ENCODE data around the gene SESN1.
"Not testable (repeated sequence)": the region's sequence is repeated elsewhere in the genome, so short reads cannot be mapped to it uniquely, and the experiment has no call there.

The SESN1 gene
- 79.3 to 96.5 reads per million in 2 donors for total RNA-seq

DNA sequence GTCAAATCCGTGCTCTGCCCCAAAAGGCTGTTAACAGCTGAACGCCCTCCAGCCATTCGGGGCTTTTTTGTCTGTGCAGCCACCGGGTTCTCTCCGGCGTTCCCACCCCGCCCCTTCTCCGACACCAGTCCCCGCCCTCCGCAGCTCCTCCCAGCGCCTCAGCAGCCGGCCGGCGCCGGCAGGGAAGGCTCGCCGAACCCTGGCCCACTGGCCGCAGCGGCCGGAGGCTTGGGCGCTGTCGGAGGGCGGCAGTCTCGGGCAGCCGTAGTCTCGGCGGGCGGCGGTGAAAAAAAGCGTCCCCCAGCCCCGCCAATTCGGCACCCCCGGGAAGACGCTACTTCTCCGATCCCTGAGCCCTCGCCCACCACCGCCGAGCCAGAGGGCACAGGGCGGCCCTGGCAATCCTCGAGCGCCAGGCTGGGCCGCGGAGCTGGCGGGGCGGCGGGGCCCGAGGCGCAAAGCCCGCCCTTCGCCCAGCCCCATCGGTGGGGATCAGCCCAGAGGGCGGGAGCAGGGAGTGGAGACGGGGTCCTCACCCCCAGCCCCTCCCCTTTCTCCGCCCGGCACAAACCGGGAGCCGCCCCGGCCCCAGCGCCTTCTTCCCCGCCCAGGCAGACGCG, at the start of gene SESN1:
SESN1 (minus strand) TSS at position 431 of the 620 bp plus-strand sequence. CDS start 773 bp downstream, outside the sequence.
- peak; percentile 63 for DNase-seq

DNA sequence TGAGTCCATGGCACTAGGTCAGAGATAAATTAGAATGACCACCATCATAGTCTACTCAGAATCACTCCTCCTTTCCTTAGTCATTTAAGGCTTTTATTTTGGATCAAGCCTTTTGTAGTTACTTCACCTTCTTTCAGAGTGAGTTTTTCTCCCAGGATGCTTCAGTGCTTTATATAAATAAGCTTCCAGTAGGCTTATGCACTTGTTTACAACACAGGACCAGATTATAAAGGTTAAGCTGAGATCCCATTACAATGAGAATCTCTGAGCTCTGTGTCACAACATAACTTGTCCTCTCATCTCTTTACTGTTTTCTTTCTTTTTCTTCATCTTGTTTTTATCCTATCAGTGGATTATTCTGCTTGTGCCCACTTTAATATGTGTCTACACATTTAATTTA, 48.5 kb upstream of the SESN1 start:
- DNase-seq = no peak

DNA sequence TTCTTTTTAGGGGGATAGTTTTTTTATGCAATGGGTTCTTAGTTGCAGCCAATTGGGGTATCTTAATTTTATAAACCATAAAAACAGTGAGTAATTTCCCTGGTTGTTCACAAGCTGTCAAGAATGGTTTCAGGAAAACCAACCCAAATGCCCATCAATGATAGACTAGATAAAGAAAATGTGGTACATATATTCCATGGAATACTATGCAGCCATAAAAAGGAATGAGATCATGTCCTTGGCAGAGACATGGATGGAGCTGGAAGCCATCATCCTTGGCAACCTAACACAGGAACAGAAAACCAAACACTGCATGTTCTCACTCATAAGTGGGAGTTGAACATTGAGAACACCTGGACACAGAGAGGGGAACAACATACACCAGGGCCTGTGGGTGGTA, 47.4 kb upstream of the SESN1 start:
- not testable (repeated sequence) for DNase-seq

DNA sequence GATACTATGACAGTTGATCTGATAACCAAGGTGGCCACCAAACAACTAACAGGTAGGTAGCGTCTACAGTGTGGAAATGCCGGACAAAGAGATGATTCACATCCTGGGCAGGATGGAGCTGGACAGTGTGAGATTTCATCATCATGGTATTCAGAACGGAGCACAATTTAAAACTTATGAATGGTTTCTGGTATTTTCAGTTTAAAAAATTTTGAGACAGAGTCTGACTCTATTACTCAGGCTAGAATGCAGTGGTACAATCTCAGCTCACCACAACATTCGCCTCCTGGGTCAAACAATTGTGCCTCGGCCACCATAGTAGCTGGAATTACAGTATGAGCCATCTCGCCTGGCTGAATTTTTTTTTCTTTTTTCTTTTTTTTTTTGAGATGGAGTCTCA, 44.5 kb upstream of the SESN1 start:
- no peak for DNase-seq

DNA sequence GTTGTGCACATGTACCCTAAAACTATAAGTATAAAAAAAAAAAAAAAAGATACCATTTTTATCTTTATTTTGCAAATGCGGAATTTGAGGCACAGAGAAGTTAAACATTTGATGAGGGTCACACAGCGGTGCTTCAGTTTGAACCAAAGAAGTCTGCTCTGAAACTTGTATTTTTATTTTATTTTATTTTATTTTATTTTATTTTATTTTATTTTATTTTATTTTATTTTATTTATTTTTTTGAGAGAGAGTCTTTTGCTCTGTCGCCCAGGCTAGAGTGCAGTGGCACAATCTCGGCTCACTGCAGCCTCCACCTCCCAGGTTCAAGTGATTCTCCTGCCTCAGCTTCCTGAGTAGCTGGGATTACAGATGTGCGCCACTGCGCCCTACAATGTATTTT, 41.9 kb upstream of the SESN1 start:
- not testable (repeated sequence) for DNase-seq

DNA sequence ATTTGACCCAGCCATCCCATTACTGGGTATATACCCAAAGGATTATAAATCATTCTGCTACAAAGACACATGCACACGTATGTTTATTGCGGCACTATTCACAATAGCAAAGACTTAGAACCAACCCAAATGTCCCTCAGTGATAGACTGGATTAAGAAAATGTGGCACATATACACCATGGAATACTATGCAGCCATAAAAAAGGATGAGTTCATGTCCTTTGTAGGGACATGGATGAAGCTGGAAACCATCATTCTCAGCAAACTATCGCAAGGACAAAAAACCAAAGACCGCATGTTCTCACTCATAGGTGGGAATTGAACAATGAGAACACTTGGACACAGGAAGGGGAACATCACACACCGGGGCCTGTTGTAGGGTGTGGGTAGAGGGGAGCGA, 41.4 kb upstream of the SESN1 start:
- not testable (repeated sequence) for DNase-seq

DNA sequence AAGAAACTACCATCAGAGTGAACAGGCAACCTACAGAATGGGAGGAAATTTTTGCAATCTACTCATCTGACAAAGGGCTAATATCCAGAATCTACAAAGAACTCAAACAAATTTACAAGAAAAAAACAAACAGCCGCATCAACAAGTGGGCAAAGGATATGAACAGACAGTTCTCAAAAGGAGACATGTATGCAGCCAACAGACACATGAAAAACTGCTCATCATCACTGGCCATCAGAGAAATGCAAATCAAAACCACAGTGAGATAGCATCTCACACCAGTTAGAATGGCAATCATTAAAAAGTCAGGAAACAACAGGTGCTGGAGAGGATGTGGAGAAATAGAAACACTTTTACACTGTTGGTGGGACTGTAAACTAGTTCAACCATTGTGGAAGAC, 41.0 kb upstream of the SESN1 start:
- not testable (repeated sequence) for DNase-seq

DNA sequence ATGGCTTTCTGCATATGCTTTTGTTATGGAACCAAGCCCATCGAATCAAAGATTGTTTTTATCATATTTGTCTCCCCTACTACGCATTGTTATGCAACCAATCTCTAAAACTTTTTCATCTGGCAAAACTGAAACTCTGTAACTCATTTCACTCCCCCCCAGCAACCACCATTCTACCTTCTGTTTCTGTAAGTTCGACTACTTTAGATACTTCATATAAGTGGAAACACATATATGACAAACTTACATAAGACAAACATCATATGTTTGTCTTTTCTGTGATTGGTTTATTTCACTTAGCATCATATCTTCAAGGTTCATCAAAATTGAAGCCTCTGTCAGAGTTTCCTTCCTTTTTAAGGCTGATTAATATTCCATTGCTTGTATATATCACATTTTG, 35.4 kb upstream of the SESN1 start:
- DNase-seq = no peak

DNA sequence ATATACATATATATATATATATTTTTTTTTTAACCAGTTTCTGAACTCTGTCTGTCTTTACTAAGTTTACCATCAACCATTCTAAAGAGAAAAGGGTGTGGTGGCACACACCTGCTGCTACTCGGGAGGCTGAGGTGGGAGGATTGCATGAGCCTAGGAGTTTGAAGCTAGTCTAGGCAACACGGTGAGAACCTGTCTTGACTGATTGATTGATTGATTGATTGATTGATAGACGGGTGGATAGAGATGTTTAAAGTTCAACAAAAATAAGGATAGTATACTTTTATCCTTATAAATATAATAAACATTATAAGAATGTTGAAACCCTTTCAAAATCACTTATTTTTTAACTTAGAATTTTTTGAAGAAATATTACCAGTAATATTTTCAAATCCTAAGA, 30.9 kb upstream of the SESN1 start:
- DNase-seq = no peak

DNA sequence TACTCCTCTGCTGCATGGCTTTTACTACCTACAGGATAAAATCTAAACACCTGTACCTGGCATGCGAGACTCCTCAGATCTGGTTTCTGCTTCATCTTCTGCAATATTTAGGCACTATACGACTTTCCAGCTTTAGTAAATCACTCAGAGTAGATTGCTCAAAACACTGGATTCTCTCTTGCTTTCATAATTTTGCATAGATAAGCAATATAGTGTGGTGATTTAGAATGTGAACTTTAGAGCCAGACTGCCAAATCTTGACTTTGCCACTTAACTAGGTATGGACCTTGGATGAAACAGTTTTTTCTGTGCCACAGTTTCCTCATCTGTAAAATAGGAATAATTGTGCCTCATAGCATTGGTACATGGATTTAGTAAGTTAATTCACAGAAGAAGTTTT, 29.6 kb upstream of the SESN1 start:
- DNase-seq = no peak

DNA sequence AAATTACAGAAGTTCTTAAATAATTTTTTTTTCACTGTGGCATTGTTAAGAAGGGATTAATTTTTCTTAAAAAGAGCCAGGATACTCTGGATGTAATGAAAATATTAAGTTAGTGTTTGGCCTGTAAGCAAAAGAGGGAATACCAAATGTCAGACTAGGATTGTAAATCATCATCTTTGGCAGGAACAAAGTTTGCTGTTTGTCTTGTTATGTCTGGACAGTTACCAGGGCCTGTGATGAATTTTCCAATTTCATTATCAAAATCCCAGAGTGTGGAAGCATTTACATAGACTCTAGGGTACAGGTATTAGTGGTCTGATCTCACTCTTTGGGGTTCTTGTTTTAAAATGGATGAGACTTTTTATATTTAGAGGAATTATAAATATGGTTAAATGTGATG, 26.8 kb upstream of the SESN1 start:
- DNase-seq = no peak

DNA sequence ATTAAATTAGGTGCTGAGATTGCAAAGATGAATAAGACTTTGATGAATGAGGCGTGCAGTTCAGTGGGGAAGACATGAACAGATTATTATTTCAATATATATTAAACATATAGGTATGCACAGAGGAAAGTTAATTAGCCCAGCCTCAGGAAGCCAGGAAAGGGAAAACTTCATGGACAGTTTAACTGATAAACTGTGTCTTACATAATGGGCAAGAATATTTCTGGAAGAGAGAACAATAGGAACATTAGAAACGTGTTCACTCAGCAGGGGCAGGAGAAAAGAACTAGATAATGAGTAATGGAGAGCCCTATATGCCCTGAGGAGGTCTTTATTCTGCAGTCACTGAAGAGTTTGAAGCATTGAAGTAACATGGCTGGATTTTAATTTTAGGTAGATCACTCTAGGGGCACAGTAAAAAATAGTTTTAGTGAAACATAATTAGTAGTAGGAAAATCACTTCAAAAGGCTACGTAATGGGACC, 24.3 kb upstream of the SESN1 start:
- no peak for DNase-seq

DNA sequence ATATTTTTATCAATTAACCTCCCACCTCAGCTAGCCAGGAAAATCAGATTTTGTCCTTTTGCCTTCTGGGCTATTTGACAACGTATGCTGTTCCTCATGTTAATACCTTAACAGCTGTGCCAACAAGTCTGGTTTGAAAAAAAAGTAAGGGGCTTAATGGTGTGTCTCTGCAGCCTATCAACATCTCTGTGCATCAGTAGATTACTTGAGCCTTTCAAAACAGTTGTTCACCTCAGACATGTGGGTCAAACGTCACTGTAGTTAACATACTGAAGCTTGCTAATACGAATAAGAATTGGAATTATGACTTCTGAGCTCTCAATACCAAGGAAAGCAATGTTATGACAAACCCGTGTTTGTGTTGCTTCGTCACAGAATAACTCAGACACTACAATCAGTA, 23.7 kb upstream of the SESN1 start:
- no peak for DNase-seq

DNA sequence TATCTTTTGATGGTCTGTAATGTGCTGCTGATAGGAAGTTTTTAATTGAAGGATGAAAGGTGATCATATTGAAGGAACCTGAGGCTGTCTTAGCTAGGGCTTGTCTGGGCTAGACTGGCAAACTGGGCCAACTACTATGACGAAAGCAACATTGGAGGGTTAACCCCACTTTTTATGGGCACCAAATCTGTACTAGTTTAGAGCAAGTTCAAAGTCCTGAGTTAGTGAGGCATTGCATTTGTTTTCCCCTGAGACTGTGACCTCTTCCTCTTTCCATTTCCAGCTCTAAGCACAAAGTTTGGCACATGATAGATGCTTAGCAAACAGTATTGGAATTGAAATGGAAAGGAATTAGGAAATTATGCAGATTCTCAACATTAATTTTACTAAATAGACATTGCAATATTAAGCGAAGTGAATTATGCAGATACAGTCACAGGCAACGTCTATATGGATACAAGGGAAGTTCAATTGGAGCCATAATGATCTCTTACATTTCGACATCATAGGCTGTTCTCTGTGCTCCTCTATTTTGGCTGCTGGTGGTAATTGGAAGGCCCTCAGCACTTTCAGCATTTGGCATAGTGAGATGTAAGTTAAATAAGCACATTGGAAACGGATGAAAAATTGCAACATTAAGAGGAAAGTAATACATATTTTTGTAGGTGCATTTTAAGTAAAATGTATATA, 22.8 kb upstream of the SESN1 start:
- DNase-seq = no peak

DNA sequence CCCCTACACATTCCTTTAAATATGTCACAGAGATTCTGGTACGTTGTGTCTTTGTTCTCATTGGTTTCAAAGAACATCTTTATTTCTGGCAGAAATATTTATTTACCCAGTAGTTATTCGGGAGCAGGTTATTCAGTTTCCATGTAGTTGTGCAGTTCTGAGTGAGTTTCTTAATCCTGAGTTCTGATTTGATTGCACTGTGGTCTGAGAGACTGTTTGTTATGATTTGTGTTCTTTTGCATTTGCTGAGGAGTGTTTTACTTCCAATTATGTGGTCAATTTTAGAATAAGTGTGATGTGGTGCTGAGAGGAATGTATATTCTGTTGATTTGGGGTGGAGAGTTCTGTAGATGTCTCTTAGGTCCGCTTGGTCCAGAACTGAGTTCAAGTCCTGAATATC, 18.0 kb upstream of the SESN1 start:
- DNase-seq = not testable (repeated sequence)

DNA sequence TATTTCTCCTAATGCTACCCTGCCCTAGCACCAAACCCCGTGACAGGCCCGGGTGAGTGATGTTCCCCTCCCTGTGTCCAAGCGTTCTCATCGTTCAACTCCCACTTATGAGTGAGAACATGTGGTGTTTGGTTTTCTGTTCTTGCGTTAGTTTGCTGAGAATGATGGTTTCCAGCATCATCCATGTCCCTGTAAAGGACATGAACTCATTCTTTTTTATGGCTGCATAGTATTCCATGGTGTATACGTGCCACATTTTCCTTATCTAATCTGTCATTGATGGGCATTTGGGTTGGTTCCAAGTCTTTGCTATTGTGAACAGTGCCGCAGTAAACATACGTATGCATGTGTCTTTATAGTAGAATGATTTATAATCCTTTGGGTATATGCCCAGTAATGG, 15.0 kb upstream of the SESN1 start:
- not testable (repeated sequence) for DNase-seq

DNA sequence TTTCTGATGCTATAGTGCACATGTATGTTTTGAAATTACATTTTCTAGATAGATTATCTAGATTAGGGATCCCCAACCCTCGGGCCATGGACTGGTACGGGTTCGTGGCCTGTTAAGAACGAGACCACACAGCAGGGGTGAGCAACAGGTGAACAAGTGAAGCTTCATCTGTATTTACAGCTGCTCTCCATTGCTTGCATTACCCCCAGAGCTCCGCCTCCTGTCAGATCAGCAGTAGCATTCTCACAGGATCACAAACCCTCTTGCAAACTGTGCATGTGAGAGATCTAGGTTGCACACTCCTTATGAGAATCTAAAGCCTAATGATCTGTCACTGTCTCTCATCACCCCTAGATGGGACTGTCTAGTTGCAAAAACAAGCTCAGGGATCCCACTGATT, 11.0 kb upstream of the SESN1 start:
- no peak for DNase-seq

DNA sequence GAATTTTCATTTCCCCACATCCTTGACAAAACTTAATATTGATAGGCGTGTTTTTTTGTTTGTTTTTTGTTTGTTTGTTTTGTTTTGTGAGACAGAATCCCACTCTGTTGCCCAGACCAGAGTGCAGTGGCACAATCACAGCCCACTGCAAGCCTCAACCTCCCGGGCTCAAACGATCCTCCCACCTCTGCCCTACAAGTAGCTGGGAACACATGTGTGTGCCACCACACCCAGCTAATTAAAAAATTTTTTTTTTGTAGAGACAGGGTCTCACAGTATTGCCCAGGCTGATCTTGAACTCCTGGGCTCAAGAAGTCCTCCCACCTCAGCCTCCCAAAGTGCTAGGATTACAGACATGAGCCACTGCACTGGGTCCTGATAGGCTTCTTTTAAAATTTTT, 9.9 kb upstream of the SESN1 start:
- DNase-seq = no peak

DNA sequence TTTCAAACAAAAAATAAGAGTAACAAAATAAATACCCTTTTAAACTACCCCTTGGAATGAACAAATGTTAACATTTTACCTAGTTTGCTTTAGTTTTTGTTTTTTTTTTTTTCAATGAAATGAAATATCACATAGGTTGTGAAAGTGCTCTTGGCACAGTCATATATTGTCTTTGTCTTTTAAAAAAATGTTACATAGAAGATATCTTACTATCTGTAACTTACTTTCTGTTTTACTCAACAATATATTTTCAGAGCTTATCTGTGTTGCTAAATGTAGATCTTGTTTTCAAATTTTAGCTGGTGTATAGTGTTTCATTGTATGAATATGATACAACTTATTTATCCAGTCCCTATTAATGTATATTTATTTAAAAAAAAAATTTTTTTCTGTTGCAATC, 9.3 kb upstream of the SESN1 start:
- DNase-seq = no peak

DNA sequence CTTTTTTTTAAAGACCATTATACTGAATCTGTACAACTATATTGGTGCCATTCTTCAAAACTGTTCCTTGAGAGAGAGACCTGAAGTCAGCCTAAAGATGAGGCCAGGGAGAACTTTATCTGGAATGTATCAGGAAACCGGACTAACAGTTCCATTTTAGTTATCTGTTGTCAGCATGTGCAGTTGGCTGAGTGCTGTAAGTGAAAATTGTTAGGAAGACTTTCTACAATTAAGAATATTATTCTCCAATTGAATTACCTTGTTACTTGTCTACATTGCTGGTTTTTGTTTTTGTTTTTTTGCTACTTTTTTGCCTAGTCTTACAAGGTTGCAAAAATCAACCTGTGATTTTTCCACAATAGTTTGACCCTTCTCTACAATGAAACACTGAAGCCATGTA, 8.1 kb upstream of the SESN1 start:
- DNase-seq = no peak

DNA sequence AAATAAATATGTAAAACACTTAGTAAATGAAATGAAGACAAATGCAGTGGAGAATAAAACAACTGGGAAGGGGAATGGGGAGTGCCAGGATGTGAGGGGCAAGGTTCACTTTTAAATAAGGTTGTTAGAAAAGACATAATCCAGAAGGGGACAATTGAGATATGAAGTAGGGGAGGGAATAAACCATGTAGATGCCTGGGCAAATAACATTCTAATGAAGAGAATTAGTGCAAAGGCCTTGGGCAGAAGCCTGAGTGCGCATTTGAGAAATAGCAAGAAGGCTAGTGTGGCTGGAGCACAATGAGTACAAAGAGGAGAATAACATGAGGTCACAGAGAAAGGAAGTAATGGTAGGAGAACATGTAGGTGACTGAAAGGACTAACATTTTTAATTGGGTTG, 3.0 kb upstream of the SESN1 start:
- DNase-seq = no peak

DNA sequence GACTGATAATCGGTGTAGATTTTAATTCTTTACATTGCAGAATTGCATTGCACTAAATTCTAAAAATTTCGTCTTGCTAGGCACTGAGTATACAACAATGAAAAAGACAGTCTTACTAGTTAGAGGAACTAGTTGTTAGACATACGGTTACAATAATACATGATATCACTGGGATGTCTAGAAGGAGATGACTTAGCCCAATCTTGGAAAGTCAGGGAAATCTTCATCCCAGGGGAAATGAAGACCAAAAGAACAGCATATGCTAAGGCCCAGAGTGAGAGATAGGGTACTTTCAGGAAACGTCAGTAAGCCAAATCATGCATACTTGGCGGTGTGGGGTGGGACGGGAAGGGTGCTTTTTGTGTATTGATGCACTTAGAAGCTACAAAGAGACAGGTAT, 1.6 kb upstream of the SESN1 start:
- no peak for DNase-seq

DNA sequence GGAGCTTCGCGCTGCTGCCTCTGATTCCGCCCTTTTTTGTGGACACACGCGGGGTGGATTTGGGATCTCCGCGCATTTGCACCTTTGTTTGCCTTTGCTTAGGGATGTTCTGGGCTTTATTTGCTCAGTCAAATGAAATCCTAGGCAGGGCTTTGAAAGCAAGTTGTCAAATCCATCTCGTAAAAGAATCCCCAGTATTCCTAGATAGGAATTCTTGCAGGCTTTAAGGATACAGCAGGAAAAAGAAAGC, 1.1 kb upstream of the SESN1 start:
- DNase-seq = no peak

DNA sequence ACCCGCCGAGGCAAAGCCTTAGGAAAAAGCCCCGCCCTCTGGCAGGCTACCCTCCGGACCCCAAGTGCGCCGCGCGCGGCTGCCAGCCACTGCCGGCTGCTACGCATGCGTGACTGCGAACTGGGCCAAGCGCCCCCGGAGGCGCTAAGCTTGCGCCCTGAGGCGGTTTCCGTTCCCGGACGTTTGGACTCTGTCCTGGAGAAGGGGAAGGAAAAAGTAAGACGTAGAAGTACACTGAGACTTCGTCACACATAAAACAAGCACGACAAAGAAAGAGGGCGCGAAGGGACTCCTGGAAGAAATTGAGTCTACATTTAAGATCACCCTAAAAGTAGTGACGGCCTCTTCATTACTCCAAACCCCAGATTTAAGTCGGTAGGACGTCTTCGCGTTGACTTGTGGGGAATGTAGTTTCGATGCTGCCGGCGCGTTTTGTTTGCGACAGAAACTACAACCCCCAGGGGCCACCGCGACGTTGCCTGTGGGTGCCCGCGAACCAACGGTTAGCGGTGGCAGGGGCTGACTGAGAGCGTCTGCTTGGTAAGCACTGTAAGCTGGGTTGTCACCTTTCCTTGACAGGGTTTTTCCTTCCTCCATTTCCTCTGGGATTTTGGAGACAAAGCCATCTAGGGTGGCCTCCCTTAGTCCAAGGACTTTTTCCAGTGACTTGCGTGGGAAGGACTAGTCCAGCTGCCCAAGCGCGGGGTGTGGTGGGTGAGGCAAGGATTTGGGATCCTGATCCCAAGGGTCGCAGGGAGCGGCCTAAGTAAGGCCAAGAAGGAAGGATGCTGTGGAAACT, 589 bp upstream of the SESN1 start, which contains the start of gene CEP57L1:
CEP57L1 (plus strand) TSS at position 472 of the 799 bp plus-strand sequence. CDS start 49,715 bp downstream, outside the sequence.
- peak; percentile 83 for DNase-seq

Data from activated gamma-delta T cell (primary cell).